Measurements from ENCODE around the gene HDHD5.
"Not testable (repeated sequence)": the region's sequence is repeated elsewhere in the genome, so short reads cannot be mapped to it uniquely, and the experiment has no call there.

The HDHD5 gene

GRCh38 chr22:17158176-17158567 is 905 bp downstream of the HDHD5 start:
- in situ Hi-C loops (cut with HindIII; ENCODE audit: low sequenced_read_pairs), result no loop called here
- no peak for DNase-seq (ENCODE audit: low read depth, low spot score)

GRCh38 chr22:17157714-17158113 is 1.4 kb downstream of the HDHD5 start:
- no peak for TF ChIP-seq CTCF (IDR thresholded peaks at IDR 0.05; ENCODE audit: low read depth, low read length)
- H3K4me3 ChIP-seq (ENCODE audit: low read depth, low read length), result no peak overlapping the region
- DNase-seq (ENCODE audit: low read depth, low spot score), result no peak
- in situ Hi-C loops (cut with HindIII; ENCODE audit: low sequenced_read_pairs), result no loop called here

More at GRCh38 chr22:17158176-17158567, 905 bp downstream of the HDHD5 start:
- TF ChIP-seq CTCF (IDR thresholded peaks at IDR 0.05; ENCODE audit: low read depth, low read length), result no peak
- peak overlapping the region; percentile 65 for H3K4me3 ChIP-seq (ENCODE audit: low read depth, low read length)

- in situ Hi-C loops (cut with HindIII; ENCODE audit: low sequenced_read_pairs), result no loop called here
- H3K4me3 ChIP-seq (ENCODE audit: low read depth, low read length), result no peak overlapping the region
- TF ChIP-seq CTCF (IDR thresholded peaks at IDR 0.05; ENCODE audit: low read depth, low read length), result no peak
- DNase-seq (ENCODE audit: low read depth, low spot score), result no peak
Observed at GRCh38 chr22:17155941-17156340, 3.1 kb downstream of the HDHD5 start.

GRCh38 chr22:17152971-17153370 is 6.1 kb downstream of the HDHD5 start:
- no peak for TF ChIP-seq CTCF (IDR thresholded peaks at IDR 0.05; ENCODE audit: low read depth, low read length)
- no peak overlapping the region for H3K4me3 ChIP-seq (ENCODE audit: low read depth, low read length)
- in situ Hi-C loops (cut with HindIII; ENCODE audit: low sequenced_read_pairs), result no loop called here
- DNase-seq (ENCODE audit: low read depth, low spot score), result no peak

GRCh38 chr22:17152340-17152739 is 6.7 kb downstream of the HDHD5 start:
- TF ChIP-seq CTCF (IDR thresholded peaks at IDR 0.05; ENCODE audit: low read depth, low read length), result no peak
- no peak for DNase-seq (ENCODE audit: low read depth, low spot score)
- in situ Hi-C loops (cut with HindIII; ENCODE audit: low sequenced_read_pairs), result no loop called here
- no peak overlapping the region for H3K4me3 ChIP-seq (ENCODE audit: low read depth, low read length)

- in situ Hi-C loops (cut with HindIII; ENCODE audit: low sequenced_read_pairs), result no loop called here
- no peak for DNase-seq (ENCODE audit: low read depth, low spot score)
- no peak for TF ChIP-seq CTCF (IDR thresholded peaks at IDR 0.05; ENCODE audit: low read depth, low read length)
- no peak overlapping the region for H3K4me3 ChIP-seq (ENCODE audit: low read depth, low read length)
Observed at GRCh38 chr22:17149076-17149815, 9.8 kb downstream of the HDHD5 start.

GRCh38 chr22:17147458-17147857 is 11.6 kb downstream of the HDHD5 start:
- in situ Hi-C loops (cut with HindIII; ENCODE audit: low sequenced_read_pairs); DNase-seq (ENCODE audit: low read depth, low spot score); H3K4me3 ChIP-seq (ENCODE audit: low read depth, low read length): not testable (repeated sequence)
